NCI-H1417 treated with DMSO at 0.1 percent for 48 hours (cell line): ENCODE measurements around the gene NTN4.
"Not testable (repeated sequence)": the region's sequence is repeated elsewhere in the genome, so short reads cannot be mapped to it uniquely, and the experiment has no call there.

Source experiments
- DNase-seq: peaks from one replicate; lab custom pipeline; 2025; lab: John Stamatoyannopoulos, UW

NTN4 gene

GRCh38 chr12:95658386-95658785 lies 132.2 kb downstream of the NTN4 start:
- DNase-seq, result no peak

- not testable (repeated sequence) for DNase-seq
Observed at GRCh38 chr12:95654665-95655064, 135.9 kb downstream of the NTN4 start.

- DNase-seq, result no peak
Observed at GRCh38 chr12:95653771-95654546, 136.6 kb downstream of the NTN4 start.

- DNase-seq, result no peak
Observed at GRCh38 chr12:95651681-95652080, 138.9 kb downstream of the NTN4 start.

GRCh38 chr12:95648990-95649791 lies 141.4 kb downstream of the NTN4 start:
- no peak for DNase-seq

GRCh38 chr12:95646781-95647190 lies 143.8 kb downstream of the NTN4 start:
- no peak for DNase-seq

GRCh38 chr12:95643256-95643655 lies 147.3 kb downstream of the NTN4 start:
- no peak for DNase-seq

- no peak for DNase-seq
Observed at GRCh38 chr12:95642583-95642982, 148.0 kb downstream of the NTN4 start.

- DNase-seq, result no peak
Observed at GRCh38 chr12:95641299-95641952, 149.1 kb downstream of the NTN4 start.

GRCh38 chr12:95640516-95640915 lies 150.0 kb downstream of the NTN4 start:
- DNase-seq, result no peak

- DNase-seq, result no peak
Observed at GRCh38 chr12:95637471-95638155, 153.0 kb downstream of the NTN4 start.

- DNase-seq, result no peak
Observed at GRCh38 chr12:95637010-95637409, 153.6 kb downstream of the NTN4 start.

- no peak for DNase-seq
Observed at GRCh38 chr12:95634622-95635621, 155.6 kb downstream of the NTN4 start.

- DNase-seq, result no peak
Observed at GRCh38 chr12:95633732-95634465, 156.7 kb downstream of the NTN4 start.

GRCh38 chr12:95633049-95633731 lies 157.4 kb downstream of the NTN4 start:
- no peak for DNase-seq

- no peak for DNase-seq
Observed at GRCh38 chr12:95630496-95630895, 160.1 kb downstream of the NTN4 start.

- DNase-seq, result no peak
Observed at GRCh38 chr12:95629392-95629791, 161.2 kb downstream of the NTN4 start.

GRCh38 chr12:95626854-95627253 lies 163.7 kb downstream of the NTN4 start:
- DNase-seq, result no peak

GRCh38 chr12:95625012-95625411 lies 165.6 kb downstream of the NTN4 start:
- no peak for DNase-seq

- no peak for DNase-seq
Observed at GRCh38 chr12:95624589-95624988, 166.0 kb downstream of the NTN4 start.
